Stomach smooth muscle (tissue), 2 donors: Measurements from ENCODE around the gene C1GALT1C1L.
A peak's percentile ranks its signal among the peaks of the same experiment; 100 is the strongest.

Experiments
- H3K27ac ChIP-seq: one replicate; pipeline ENCODE4 v1.7.0; 2013; ENCODE audit warnings: mild to moderate bottlenecking, low read length, inconsistent platforms
- H3K27me3 ChIP-seq, 2 donors: one replicate each; pipeline ENCODE4 v1.7.0; 2013; ENCODE audit warnings: low read length in 2 of 2; ENCODE audit not compliant: insufficient read depth in 2 of 2, control insufficient read depth in 1 of 2
- H3K36me3 ChIP-seq, 2 donors: one replicate each; pipeline ENCODE4 v1.7.0; 2013; ENCODE audit warnings: low read length in 2 of 2; ENCODE audit not compliant: control insufficient read depth in 2 of 2, insufficient read depth in 2 of 2
- H3K4me1 ChIP-seq: one replicate; pipeline ENCODE4 v1.7.0; 2013; ENCODE audit warnings: low read length; ENCODE audit not compliant: control insufficient read depth, insufficient read depth
- H3K4me3 ChIP-seq, 2 donors: one replicate each; pipeline ENCODE4 v1.7.0; 2013; ENCODE audit warnings: low read length in 2 of 2
- H3K9ac ChIP-seq, 2 donors: one replicate each; pipeline ENCODE4 v1.7.0; 2013; ENCODE audit warnings: low read length in 2 of 2, mild to moderate bottlenecking in 1 of 2
- H3K9me3 ChIP-seq, 2 donors: one replicate each; pipeline ENCODE4 v1.7.0; 2013; ENCODE audit warnings: low read length in 2 of 2; ENCODE audit not compliant: control insufficient read depth in 2 of 2
- donor health status: healthy.
- donor health status: Pancreatic carcinoma.

C1GALT1C1L gene

DNA sequence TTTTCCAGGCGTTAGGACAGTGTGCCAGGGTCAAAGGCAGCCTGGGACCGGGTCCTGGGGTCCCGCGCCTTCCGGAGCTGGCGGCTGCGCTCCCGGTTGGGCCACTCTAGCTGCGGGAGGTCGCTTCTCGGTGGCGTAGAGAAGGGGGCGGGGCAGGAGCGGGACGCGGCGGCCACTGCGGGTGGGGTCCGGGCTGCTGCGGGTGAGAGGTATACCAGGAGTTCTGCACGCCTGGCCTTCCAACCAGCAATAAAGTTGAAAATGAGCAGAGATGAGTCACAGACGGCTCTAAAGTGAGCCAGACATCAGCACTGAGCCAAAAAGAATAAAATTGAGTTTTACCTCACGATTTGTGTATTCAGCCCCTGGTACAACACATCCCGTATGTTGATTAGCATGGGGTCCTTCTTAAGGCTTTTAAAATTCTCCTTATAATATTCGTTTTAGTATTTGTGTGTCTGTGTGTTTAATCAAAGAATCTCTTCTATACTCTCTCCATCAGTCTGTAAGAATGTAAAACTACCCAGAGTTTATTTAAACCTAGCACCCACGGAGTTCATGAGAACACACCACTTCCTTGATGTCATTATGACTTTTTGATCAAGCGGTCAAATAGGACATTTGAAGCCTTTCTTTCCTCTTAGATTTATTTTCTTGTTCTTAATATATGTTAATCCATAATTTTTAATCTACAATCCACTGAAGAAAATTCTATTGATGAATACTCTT, at the start of gene C1GALT1C1L:
C1GALT1C1L (minus strand) TSS at position 108 of the 729 bp plus-strand sequence; CDS start at position 1, 107 bp downstream.
- H3K9me3 ChIP-seq = no peaks in the 10 kb centered on the region
- H3K4me3 ChIP-seq = peak within 1 kb of the TSS; percentile 77 to 81
- H3K27ac ChIP-seq = peak within 1 kb of the TSS; percentile 33
- H3K9ac ChIP-seq = peak within 1 kb of the TSS; percentile 79 to 89
- no peaks in the 10 kb centered on the region for H3K36me3 ChIP-seq
- peaks cover 3% of the 10 kb centered on the region for H3K4me1 ChIP-seq
- H3K27me3 ChIP-seq = no peaks in the 10 kb centered on the region

DNA sequence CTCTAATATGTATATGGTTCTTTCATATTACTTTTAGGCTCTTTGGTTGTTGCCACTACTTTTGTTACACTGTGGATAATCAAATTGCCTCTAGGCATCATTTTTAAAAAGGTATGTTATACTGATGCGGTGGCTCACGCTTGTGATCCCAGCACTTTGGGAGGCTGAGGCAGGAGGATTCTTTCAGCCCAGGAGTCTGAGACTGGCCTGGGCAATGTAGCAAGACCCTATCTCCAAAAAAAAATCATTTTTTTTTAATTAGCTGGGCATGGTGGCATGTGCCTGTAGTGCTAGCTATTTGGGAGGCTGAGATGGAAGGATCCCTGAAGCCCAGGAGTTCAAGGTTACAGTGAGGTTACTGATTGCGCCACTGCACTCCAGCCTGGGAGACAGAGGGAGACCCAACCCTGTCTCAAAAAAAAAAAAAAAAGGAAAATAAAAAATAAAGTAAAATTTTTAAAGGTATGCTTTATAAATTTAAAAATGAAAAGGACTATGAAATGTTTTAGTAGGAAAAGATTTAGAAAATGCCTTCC, 49.5 kb upstream of the C1GALT1C1L start:
- Histone ChIP-seq H3K4me1 (no peaks in the 10 kb centered on the region), H3K36me3 (peaks cover 0 to 2% of the 10 kb centered on the region in 2 donors), H3K27ac (no peak overlapping the region), H3K9me3 (no peaks in the 10 kb centered on the region), H3K27me3 (no peaks in the 10 kb centered on the region), H3K9ac (no peak overlapping the region), H3K4me3 (no peak overlapping the region)

DNA sequence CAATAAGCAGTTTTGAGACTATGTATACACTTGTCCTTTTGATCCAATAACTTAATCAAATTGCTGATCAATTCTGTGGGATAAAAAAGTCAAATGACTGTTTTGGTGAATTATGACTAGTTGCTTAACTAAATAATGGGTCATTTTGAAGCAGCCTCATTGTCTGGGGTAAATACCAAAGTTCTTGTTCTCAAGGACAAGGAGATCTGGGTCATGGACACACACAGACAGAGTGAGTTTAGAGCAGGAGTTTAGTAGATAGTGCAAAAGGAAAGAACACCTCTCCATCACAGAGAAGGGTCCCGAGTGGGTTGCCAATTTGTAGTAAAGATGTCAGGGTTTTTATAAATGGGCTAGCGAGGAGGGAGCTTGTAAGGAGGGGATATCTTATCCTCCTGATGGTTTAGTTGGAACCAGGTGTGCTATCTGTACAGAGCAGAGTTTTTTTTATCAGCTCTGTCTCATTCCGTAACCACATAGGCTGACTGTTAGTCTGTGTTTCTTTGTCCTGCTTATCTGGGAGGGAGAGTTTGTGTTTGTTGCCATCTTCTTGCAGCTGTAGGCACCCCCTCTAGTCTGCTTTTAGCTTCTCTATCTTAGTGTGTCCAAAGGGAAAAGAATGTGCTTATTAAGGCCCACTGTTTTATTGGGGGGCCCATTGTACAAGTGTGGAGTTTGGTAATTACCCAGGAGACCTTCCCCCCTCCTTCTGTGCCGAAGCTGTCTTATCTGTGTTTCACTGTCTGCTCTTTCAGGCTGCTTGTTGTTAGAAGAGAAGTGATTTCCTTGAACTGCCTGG, 48.7 kb upstream of the C1GALT1C1L start:
- H3K4me3 ChIP-seq = no peak overlapping the region
- no peak overlapping the region for H3K9ac ChIP-seq

GRCh38 chr2:43718530-43719124, 42.4 kb upstream of the C1GALT1C1L start:
- Histone ChIP-seq H3K9me3 (no peaks in the 10 kb centered on the region), H3K36me3 (peaks cover 0 to 2% of the 10 kb centered on the region in 2 donors), H3K4me3 (no peak overlapping the region), H3K9ac (no peak overlapping the region), H3K27ac (no peak overlapping the region), H3K4me1 (no peaks in the 10 kb centered on the region), H3K27me3 (no peaks in the 10 kb centered on the region)

More for the DNA sequence above, 48.7 kb upstream of the C1GALT1C1L start:
- Histone ChIP-seq H3K9me3 (no peaks in the 10 kb centered on the region), H3K27ac (no peak overlapping the region), H3K4me1 (no peaks in the 10 kb centered on the region), H3K27me3 (no peaks in the 10 kb centered on the region), H3K36me3 (peaks cover 0 to 2% of the 10 kb centered on the region in 2 donors)

GRCh38 chr2:43717322-43717721, 41.1 kb upstream of the C1GALT1C1L start:
- no peaks in the 10 kb centered on the region for H3K9me3 ChIP-seq
- H3K27me3 ChIP-seq = no peaks in the 10 kb centered on the region
- no peak overlapping the region for H3K4me3 ChIP-seq
- H3K9ac ChIP-seq = no peak overlapping the region
- H3K4me1 ChIP-seq = no peaks in the 10 kb centered on the region
- peaks cover 0 to 2% of the 10 kb centered on the region in 2 donors for H3K36me3 ChIP-seq
- H3K27ac ChIP-seq = no peak overlapping the region

DNA sequence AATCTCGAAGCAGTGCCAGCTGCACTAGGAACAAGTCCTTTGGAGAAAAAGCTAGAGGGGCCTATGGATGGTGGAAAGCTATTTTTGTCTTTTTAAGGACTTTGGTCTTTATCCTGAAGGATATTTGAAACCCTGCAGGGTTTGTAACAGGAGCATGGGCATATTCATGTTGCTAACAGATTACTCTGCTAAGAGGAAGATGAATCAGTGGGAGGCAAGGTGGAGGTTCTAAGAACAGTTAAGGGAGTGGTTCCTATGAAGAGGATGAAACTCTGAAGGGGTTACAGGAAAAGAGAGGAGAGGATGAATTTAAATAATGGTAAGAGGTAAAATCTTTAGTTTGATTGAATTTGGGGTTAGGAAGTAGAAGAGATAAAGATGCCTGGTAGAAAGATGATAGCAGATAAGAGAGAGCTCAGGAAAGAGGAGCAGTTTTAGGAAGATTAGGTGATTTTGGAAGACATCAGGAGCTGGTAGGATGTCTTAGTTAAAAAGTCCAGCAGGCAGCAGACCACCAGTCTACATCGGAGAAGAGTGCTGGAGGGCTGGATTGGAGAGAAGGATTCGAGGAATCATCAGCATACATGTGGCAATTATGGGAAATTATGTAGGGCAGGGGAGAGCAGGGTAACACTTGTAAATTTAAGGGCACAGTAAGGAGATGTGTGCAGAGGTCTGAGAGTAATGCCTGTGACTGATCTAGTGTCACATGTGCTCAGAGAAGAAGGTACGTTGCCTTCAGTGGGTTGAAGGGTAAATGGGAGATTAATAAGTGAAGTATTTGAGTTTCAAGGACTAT, 39.3 kb upstream of the C1GALT1C1L start:
- H3K4me3 ChIP-seq = no peak overlapping the region
- no peaks in the 10 kb centered on the region for H3K27me3 ChIP-seq
- no peak overlapping the region for H3K9ac ChIP-seq
- no peaks in the 10 kb centered on the region for H3K9me3 ChIP-seq
- no peak overlapping the region for H3K27ac ChIP-seq
- no peaks in the 10 kb centered on the region for H3K4me1 ChIP-seq
- H3K36me3 ChIP-seq = no peaks in the 10 kb centered on the region

DNA sequence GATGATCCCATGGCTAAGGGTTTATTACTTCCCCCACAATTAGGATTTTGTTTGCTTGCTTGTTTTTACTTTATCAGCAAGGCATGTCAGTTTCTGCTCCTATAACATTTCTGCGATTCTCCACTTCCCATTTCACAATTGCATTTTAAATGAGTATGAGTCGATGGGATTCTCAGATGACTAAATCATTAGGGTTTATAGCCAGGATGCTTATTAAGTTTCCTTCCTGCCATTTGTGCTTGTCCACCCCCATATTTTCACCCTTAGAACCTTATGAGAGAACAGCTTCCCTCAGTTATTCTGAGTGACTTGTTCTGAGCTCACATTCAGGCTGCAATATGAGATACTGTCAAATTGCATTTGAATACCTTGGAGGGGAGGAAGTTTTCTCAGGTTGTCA, 37.9 kb upstream of the C1GALT1C1L start:
- Histone ChIP-seq H3K36me3 (no peaks in the 10 kb centered on the region), H3K9ac (no peak overlapping the region), H3K9me3 (no peaks in the 10 kb centered on the region), H3K27me3 (no peaks in the 10 kb centered on the region), H3K4me3 (no peak overlapping the region), H3K27ac (no peak overlapping the region), H3K4me1 (no peaks in the 10 kb centered on the region)

- Histone ChIP-seq H3K27me3 (no peaks in the 10 kb centered on the region), H3K9me3 (no peaks in the 10 kb centered on the region), H3K36me3 (no peaks in the 10 kb centered on the region), H3K4me3 (no peak overlapping the region), H3K9ac (no peak overlapping the region), H3K27ac (no peak overlapping the region), H3K4me1 (peaks cover 3% of the 10 kb centered on the region)
These were observed 34.6 kb upstream of the C1GALT1C1L start for GRCh38 chr2:43710866-43711265.

- Histone ChIP-seq H3K4me3 (no peak overlapping the region), H3K36me3 (no peaks in the 10 kb centered on the region), H3K9ac (no peak overlapping the region), H3K27me3 (no peaks in the 10 kb centered on the region), H3K4me1 (peaks cover 3% of the 10 kb centered on the region), H3K27ac (no peak overlapping the region), H3K9me3 (no peaks in the 10 kb centered on the region)
These were observed 32.7 kb upstream of the C1GALT1C1L start for GRCh38 chr2:43708891-43709290.

GRCh38 chr2:43708178-43708577, 31.9 kb upstream of the C1GALT1C1L start:
- H3K4me1 ChIP-seq = peaks cover 3% of the 10 kb centered on the region
- peak overlapping the region in 1 of 2 donors; percentile 1 for H3K4me3 ChIP-seq
- H3K27ac ChIP-seq = no peak overlapping the region
- no peaks in the 10 kb centered on the region for H3K9me3 ChIP-seq
- no peak overlapping the region for H3K9ac ChIP-seq
- H3K36me3 ChIP-seq = no peaks in the 10 kb centered on the region
- H3K27me3 ChIP-seq = no peaks in the 10 kb centered on the region
